NCI-H774 (cell line): ENCODE results near the gene FCER1A.
"Not testable (repeated sequence)": the region's sequence is repeated elsewhere in the genome, so short reads cannot be mapped to it uniquely, and the experiment has no call there.

ENCODE experiments used
- DNase-seq: peaks from one replicate; lab custom pipeline; 2025; lab: John Stamatoyannopoulos, UW

FCER1A gene

GRCh38 chr1:159302095-159302494, at the start of gene FCER1A:
FCER1A (plus strand) TSS chr1:159302336; CDS start chr1:159302365, 29 bp downstream.
- no peak for DNase-seq

- DNase-seq: no peak
Observed at GRCh38 chr1:159261311-159261710, 40.8 kb upstream of the FCER1A start.

- DNase-seq: no peak
Observed at GRCh38 chr1:159261721-159262494, 40.2 kb upstream of the FCER1A start.

GRCh38 chr1:159266832-159267231, 35.3 kb upstream of the FCER1A start:
- no peak for DNase-seq

- no peak for DNase-seq
Observed at GRCh38 chr1:159274631-159275030, 27.5 kb upstream of the FCER1A start.

GRCh38 chr1:159275891-159276290, 26.2 kb upstream of the FCER1A start:
- no peak for DNase-seq

GRCh38 chr1:159279773-159280172, 22.4 kb upstream of the FCER1A start:
- DNase-seq: no peak

- no peak for DNase-seq
Observed at GRCh38 chr1:159282118-159282517, 20.0 kb upstream of the FCER1A start.

GRCh38 chr1:159289060-159289459, 13.1 kb upstream of the FCER1A start:
- no peak for DNase-seq

- DNase-seq: no peak
Observed at GRCh38 chr1:159291424-159291823, 10.7 kb upstream of the FCER1A start.

GRCh38 chr1:159296706-159297375, 5.3 kb upstream of the FCER1A start:
- no peak for DNase-seq

GRCh38 chr1:159300146-159300545, 2.0 kb upstream of the FCER1A start:
- DNase-seq: no peak

- DNase-seq: no peak
Observed at GRCh38 chr1:159307346-159308020, 5.3 kb downstream of the FCER1A start.

- DNase-seq: no peak
Observed at GRCh38 chr1:159311679-159312078, 9.5 kb downstream of the FCER1A start.

- no peak for DNase-seq
Observed at GRCh38 chr1:159315381-159315780, 13.2 kb downstream of the FCER1A start.

- no peak for DNase-seq
Observed at GRCh38 chr1:159318784-159319551, 16.8 kb downstream of the FCER1A start.

GRCh38 chr1:159334797-159335196, 32.7 kb downstream of the FCER1A start:
- no peak for DNase-seq

GRCh38 chr1:159338018-159338417, 35.9 kb downstream of the FCER1A start:
- DNase-seq: no peak

GRCh38 chr1:159339536-159339935, 37.4 kb downstream of the FCER1A start:
- no peak for DNase-seq

- DNase-seq: no peak
Observed at GRCh38 chr1:159341736-159342135, 39.6 kb downstream of the FCER1A start.

GRCh38 chr1:159342761-159343425, 40.8 kb downstream of the FCER1A start:
- no peak for DNase-seq

GRCh38 chr1:159349374-159349773, 47.2 kb downstream of the FCER1A start:
- not testable (repeated sequence) for DNase-seq
